ENCODE data around the gene CACNA1B.
A peak's percentile ranks its signal among the peaks of the same experiment; 100 is the strongest.
"Not testable (repeated sequence)": the region's sequence is repeated elsewhere in the genome, so short reads cannot be mapped to it uniquely, and the experiment has no call there.

Gene CACNA1B

DNA sequence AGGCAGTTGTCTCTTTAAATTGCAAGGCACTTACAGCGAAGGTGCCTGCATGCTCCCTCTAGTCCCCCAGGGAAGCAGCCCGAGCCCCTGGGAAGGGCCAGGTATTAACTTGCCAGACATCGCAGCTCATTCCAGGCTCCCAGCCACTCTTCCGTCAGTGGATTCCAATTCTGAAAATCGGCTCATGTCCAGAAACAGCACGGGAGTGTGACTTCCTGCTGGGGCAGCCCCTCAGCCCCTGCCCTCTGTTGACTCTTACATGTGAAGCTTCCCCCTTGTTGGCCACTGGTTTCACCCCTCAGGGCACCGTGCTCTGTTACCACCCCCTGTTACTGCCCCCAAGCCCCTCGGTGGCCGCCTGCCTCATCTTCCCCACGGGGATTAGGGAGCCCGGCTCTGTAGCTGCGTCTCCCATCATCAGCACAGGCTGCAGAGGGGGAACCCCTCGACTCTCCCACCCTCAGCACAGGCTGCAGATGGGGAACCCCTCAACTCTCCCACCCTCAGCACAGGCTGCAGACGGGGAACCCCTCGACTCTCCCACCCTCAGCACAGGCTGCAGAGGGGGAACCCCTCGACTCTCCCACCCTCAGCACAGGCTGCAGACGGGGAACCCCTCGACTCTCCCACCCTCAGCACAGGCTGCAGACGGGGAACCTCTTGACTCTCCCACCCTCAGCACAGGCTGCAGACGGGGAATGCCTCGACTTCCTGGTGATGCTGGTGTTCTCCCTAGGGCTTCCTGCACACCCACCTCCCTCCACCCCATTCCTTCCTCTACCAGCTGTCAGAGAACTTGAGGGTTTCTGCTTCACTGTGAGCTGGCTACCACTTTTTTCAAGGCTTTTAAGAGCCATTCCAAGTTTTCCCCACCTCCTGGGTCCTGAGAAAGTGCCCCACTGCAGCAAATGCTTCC is 11.1 kb upstream of the CACNA1B start:
- no peak for DNase-seq (ENCODE audit: low spot score)

DNA sequence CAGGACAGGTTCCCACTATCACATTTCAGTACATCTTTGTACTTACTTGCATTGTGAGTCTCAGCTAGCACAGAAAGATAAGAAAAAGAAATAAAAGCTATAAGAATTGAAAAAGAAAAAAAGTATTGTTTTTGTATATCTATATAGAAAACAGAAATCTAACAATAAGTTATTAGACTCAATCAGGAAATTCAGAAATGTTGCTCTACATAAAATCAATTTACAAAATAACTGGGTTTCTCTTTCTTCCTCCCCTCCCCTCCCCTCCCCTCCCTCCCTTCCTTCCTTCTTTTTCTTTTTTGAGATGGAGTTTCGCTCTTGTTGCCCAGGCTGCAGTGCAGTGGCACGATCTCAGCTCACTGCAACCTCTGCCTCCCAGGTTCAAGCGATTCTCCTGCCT is 7.2 kb upstream of the CACNA1B start:
- DNase-seq (ENCODE audit: low spot score), result no peak

DNA sequence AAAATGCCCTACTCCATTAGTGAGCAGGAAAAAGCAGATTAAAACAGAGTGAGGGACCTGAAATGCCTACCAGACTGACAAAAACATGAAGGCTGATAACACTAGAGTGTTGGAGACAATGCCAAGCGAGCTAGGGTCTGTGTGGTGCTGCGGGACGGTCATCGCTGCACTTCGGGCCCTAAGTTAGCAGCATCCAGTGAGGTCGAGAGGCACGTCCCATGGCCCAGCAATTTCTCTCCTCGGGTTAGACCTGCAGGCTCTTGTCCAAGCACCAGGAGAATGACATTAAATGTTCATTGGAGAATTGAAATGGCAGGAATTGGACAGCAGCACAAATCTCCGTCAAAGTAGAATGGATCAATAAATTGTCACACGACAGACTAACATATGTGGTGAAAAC is 5.3 kb upstream of the CACNA1B start:
- no peak for DNase-seq (ENCODE audit: low spot score)

DNA sequence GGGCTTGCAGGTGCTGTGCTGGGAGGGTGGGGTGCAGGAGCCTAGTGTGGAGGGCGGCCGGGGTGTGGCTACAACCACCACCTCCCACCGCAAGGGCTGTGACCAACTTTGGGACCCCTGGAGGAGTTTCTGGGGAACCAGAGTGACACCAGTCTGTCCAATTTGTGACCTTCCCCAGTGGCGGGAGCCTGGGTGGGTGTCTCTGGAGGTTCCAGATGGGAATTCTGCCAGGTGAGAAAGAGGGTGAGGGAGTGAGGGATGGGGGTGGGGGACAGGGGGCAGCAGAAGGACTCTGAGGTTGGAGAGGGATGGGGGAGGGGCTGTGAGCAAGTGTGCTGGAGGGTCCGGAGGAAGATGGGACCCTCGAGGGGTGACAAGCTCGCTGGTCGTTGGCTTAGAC is 4.2 kb upstream of the CACNA1B start:
- no peak for DNase-seq (ENCODE audit: low spot score)

DNA sequence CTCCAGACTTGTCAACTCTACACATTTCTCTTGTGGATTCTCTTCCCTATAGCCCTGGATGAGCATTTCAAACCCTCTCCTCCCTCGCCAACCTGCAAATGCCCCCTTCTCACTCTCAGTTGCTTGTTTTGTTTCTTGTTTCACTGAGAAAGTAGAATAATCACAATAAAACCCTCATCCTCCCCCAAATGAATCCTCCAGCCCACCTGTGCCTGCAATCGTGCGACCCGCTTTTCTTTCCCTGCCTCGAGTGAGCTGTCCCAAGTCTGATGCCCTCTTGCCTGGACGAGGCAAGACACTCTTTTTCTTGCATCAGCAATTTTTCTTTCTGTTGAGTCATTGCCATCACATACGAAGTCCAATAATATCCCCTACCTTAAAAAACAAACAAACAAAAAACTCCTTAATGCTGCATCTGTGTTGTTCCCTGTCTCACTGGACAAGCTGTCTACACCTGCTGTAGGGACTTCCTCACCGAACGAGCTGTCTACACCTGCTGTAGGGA is 3.7 kb upstream of the CACNA1B start:
- DNase-seq (ENCODE audit: low spot score), result no peak

DNA sequence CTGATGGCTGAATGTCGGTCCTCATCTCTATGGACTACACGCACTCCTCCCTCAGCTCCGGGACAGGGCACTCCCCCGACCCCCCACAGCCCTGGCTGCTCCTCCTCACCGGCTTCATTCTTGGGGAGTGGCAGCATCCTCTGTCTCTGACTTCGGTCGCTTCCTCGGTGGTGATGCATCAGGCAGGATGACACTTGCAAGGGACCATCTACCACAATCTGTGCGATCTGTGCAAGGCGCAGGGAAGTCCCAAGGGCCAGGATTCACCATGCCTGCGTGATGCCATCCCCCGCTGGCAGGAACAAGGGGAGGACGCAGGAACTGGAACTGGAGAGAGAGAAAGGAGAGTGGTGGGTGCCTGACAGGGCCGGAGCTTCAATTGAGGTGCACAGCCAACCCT is 2.2 kb upstream of the CACNA1B start:
- no peak for DNase-seq (ENCODE audit: low spot score)

DNA sequence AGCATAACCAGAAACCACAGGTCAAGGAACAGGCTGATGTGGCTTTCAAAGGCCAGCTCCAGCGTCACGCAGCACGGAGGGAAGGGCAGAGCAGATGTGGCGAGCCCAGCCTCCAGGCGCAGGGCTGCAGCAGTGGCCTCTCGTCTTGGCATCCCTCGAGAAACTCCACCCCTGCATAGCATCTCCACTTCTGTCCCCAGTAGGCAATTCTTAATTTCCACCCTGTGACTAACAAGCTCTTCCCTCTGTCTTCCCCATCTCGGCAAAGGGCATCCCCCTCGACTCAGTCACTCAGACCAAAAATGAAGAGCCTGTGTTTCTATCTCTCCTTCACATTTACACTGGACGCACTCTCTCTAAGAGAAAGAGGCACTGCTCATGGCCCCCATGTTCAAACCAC is 1.7 kb upstream of the CACNA1B start:
- no peak for DNase-seq (ENCODE audit: low spot score)

DNA sequence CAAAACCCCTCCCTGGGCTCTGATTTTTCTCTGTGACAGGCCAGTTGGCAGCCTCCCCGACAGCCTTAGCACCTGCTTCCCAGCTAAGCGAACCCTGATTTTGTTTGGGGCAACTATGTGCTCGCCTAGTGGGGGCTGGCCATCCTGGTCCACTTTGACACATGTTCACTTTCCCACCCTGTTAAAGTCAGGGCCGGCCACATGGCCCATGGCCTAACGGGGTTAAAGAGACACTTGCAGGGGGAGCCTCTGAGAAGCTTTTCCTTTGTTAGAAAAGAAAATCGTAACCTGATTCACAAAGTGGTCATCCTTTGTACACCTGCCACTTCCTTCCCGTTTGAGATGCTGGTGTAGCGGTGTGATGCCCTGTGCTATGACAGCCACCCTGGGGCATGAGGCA is 1.3 kb upstream of the CACNA1B start:
- no peak for DNase-seq (ENCODE audit: low spot score)

DNA sequence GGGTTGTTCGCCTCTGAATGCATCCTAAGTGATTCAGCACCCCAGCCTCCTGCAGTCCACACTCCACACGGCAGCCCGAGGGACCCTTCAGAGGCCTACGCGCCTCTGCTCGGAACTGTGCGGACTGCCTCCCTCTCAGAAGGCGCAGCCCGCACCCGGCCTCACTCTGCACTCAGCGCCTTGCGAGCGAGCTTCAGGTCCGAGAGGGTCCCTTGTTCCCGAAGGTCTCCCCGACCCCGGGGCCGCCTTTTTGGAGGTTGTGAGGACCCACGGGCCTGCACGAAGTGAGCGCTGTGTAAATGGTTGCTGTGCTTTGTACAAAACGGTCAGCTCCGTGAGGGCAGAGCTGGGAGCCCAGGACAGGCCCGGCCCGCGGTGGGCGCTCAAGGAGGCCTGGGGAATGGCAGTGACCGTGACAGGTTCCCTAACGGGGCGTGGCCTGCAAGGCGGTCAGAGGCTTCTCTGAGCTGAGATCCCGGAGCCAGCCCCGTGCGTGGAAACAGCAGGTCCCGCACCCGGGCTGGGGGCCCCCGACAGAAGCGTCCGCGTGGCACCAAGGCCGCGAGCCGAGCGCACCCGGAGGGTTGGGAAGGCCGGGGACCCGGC is 698 bp upstream of the CACNA1B start:
- DNase-seq (ENCODE audit: low spot score), result no peak

DNA sequence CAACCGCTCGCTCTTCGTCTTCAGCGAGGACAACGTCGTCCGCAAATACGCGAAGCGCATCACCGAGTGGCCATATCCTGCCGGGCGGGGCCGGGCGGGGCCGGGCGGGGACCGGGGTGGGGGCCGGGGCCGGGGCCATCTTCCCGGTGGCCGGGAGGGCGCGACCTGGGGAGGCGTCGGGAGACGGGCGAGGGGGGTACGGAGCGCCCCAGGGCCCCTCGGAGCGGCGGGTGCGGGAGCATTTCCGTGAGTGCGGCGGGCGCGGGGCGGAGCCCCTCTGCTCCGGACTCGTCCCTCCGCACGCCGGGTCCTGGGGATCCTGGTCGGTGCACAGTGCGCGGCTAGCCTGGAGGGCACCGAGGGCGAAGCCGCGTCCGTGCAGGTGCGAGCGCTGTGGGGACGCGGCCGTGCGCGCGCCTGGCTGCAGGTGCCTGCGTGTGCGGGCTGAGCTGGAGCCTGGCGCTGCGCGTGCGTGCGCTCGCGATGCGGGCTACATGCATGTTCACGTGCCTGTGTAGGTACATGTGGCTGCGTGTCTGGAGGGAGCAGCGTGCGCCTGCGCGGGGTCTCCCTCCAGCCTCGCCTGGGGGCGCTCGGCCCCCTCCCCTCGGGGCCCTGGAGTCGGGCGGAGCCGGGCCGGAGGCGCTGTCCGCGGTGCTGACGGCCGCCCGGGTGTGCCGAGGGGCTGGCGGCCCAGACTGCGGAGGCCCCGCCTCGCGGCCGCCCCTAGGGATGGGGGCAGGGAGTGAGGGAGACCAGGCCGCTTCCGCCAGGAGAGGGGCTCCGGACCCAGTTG is 762 bp downstream of the CACNA1B start:
- peak; percentile 58 for DNase-seq (ENCODE audit: low spot score)

DNA sequence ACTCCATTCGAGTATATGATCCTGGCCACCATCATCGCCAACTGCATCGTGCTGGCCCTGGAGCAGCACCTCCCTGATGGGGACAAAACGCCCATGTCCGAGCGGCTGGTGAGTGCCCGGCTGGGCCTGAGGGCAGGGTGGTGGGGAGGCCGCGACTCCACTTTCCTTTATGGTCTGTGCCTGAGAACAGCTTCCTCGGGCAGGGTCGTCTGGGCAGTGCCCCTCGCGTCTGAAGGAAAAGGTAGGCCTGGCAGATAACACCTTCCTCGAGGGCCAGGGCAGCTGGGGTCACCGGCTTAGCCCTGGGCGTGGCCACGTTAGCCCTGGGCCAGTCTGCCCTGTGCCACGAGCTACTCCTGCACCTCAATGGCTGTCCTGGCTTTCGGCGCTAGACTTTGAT is 1.5 kb downstream of the CACNA1B start:
- DNase-seq (ENCODE audit: low spot score), result no peak

DNA sequence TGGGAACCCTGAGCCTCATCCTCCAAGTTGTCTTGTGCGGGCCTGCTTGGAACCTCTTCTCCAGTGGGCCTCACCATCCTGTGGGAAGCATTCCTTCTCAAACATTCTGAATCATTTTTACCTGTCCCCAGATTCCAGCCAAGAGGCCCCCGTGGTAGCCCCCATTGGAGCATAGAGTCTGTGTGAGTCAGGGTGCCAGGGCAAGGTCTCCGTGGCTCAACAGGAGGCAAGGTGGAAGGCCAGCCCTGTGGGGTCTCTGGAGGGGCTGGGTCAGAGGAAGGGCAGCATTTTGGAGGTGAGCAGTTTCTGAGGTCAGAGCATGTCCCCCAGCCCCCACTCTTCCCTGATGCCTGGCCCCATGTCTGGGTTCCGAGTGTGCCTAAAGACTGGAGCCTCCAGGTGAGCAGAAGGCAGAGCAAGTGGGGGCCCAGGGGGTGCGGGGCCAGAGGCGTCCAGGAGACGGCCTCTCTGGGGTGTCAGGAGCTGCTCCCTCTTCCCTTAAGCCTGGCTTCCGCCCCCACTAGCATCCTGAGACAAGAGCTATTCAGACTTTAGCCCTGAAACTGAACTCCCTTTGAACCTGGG is 2.1 kb downstream of the CACNA1B start:
- DNase-seq (ENCODE audit: low spot score), result no peak

DNA sequence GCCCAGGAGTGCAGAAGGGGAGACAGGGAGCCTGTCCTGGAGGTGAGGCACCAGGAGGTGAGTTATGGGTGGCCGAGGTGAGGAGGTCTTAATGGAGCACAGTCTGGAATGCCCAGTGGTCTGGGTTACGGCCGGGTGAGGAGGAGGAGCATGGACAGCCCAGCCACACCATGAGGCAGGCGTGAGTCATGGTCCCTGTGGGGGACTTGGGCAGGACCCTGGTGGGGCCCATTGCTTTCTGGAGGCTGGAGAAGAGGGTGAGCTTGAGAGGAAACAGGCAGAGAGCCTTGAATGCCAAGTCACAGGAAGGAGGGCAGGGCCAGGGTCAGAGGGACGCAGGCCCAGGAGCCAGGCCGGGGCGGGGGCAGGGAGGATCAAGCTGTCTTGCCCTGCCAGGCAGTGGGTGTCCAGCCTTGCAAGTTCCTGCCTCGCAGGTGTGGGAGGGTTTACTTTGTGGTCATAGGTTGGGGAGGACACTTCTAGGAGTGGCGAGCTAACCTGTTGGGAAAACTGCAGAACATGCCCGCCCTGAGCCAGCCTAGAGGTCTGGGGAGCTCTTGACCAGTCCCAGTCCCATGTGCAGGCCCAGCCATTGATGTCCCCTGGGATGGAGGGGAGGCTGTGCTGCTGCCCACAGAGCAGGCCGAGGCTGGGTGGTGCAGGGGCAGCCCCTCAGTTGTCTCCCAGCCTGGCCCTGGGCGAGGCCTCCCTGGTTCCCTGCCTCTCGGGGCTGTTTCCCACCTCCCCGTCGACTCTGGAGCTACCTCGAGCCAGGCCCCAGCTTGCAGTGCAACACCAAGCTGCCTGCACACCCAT is 2.8 kb downstream of the CACNA1B start:
- DNase-seq (ENCODE audit: low spot score), result peak; percentile 7

DNA sequence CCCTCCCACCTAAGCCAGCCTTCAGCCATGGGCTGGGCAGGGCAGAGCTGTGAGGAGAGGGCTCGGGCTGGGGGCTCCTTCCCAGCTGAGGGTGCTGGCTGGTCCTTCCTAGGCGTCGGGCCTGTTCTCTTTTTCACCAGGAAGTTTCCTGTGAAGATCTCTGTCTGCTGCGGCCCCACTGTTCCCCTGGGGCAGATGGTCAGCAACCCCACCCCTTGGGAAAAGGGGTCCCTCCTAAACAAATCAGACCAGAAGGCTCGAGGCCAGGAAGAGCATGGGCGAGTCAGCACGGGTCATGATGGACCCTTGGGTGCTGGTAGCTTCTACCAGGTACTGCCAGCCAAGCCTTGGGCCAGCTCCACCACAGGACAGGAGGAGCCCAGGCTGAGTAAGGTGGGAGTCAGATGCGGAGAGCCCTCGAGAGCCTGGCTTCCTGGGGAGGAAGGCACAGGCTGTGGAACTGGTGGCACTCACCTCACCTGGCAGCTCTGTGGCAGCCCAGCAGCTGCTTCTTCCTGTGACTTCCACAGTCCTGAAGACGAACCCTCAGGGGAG is 3.5 kb downstream of the CACNA1B start:
- no peak for DNase-seq (ENCODE audit: low spot score)

DNA sequence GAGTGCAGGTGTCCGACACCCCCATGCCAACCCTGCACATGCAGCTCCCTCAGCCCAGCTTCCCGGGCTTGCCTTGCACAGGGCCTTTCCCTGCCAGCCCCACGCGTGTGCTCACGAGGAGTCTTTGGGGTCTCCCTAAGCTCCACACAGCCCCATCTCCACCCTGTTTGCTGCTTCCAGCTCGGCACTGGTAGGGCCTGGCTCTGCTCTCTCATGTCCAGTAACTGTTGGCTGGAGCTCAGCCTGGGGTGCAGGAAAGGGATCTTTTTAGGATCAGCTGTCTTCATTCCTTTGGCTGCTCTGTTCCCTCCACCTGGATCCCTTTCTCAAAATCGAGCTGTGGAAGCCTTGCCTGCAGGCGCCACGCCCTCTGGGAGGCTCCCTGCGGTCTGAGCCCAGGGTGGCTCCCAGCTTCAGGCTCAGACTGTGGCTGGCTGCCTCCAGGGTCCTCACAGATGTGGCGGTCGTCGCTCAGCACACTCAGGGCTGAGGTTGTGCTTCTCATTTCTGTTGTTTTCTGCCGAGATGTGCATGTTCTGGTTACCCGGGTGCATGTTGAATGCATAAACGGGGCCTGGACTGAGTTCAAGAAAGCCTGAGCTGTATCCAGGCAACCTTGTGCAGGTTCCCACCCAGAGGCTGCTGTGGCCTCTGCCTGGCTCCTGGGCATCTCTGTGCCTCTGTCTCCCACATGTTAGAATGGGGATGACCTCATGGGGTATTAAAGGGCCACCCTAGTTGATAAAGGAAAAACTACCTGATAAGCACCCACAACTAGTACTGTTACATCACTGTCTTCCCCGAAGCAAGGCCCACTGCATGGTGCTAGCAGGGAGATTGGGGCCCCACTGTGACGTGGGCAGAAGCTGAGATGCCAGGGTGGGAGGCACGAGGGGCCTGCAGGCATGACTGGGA is 4.3 kb downstream of the CACNA1B start:
- DNase-seq (ENCODE audit: low spot score), result peak; percentile 8

DNA sequence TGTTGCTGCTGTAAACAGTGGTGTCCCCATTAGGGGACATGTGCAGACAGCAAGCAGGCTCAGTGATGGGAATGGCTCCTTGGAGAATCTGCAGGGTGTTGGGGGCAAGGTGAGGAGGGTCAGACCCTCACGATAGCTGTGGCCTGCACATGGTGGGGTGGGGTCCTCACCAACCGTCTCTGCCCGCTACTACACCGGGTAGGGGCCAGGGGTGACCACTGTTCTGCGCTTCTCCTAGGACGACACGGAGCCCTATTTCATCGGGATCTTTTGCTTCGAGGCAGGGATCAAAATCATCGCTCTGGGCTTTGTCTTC is 4.9 kb downstream of the CACNA1B start:
- no peak for DNase-seq (ENCODE audit: low spot score)

DNA sequence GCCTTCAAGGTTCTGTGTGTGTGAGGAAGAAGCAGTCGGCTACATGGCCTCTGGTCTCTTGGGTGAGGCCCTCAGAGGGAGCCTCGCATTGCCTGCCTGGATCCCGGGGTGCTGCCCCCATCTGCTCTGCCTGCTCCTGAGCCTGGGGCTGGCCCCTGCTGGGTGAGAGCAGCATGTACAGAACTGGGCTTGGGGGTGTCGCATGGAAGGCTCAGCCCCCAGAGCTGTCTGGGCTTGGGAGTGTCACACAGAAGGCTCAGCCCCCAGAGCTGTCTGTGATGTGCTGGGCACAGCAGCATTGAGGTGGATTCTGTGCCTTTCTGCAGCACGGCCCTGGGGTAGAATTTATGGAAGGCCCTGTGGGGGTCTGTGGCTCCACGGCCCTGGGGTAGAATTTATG is 6.4 kb downstream of the CACNA1B start:
- not testable (repeated sequence) for DNase-seq (ENCODE audit: low spot score)

DNA sequence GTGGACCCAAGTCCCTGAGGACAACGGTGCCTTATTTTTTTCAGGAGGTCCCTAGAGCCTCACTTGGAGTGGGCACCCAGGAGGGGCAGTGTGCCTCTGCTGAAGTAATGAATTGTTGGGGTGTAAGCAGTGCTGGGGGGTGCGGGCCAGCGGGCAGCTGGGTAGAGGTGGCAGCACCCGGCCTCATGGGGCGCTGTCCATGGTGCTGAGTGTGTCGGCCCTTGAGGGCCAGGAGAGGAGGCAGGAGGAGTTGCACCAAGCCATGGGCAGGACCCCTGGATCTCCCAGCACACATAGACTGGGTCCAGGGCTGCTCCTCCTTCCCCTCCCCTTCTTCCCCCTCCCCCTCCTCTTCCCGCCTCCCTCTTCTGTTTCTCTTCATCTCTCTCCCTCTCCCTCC is 7.0 kb downstream of the CACNA1B start:
- not testable (repeated sequence) for DNase-seq (ENCODE audit: low spot score)

DNA sequence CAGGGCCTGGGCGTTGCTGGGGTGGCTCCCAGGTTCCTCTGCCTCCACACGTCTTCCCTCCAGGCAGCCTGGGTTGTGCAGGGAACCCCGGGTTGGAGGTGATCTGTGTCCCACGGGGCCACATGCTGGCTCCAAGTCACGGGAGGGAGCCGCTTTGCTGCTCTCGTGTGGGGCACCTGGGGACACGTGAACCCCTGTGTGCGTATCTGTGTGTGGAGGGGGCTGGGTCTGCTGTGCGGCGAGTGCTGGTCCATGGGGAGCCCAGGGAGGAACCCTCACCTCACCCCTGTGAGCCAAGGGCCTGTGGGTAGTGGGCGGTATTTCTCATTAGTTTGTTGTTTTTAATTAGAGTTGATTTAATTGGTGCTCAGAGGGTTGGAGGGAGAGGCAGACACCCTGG is 7.5 kb downstream of the CACNA1B start:
- DNase-seq (ENCODE audit: low spot score), result not testable (repeated sequence)

DNA sequence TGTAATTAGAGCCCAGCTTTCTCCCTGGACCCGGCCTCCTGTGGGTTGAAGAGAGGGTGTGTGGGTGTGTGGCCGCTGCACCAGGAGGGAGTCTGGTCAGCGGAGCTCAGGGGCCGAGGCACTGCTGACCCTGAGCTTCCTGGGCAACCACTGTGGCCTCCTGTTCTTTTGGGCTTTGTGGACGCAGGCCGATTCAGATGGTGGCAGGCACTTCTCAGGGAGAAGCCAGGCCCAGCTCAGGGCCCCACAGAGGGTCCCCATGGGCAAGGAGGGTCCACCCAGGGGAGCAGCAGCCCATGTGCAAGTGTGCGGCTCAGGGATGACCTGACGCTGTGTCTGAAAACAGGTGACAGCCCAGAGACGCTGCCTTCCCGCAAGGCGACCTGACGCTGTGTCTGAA is 11.0 kb downstream of the CACNA1B start:
- not testable (repeated sequence) for DNase-seq (ENCODE audit: low spot score)
